GM11168 (cell line): ENCODE measurements around the gene PARP8.

ENCODE experiments used
- in situ Hi-C: fragments of 300-500 bp; cut with MboI; formaldehyde crosslinking; loops from one replicate; pipeline ENCODE4 v1.12.0; 2022; ENCODE audit warnings: low sequenced_read_pairs; ENCODE audit not compliant: unreplicated experiment

The PARP8 gene

DNA sequence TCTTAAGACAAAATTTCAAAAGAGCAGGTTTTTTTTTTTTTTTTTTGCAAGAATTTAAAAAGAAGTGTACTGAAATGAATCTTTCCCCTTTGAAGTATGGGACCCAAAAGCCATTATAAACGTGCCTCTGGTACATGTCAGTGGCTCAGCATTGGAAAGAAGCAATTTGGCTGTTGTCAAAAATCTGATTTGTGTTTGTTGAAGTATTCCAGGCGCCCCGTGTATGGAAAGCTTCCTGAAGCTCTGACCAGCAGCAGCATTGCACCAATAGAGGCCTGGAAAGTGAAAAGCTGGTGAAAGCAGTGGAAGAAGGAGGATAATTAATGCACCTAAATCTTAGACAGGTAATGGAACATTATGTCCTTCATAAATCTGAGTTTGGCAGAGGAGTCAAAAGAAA is 215.0 kb downstream of the PARP8 start:
- in situ Hi-C loops: no loop called here

DNA sequence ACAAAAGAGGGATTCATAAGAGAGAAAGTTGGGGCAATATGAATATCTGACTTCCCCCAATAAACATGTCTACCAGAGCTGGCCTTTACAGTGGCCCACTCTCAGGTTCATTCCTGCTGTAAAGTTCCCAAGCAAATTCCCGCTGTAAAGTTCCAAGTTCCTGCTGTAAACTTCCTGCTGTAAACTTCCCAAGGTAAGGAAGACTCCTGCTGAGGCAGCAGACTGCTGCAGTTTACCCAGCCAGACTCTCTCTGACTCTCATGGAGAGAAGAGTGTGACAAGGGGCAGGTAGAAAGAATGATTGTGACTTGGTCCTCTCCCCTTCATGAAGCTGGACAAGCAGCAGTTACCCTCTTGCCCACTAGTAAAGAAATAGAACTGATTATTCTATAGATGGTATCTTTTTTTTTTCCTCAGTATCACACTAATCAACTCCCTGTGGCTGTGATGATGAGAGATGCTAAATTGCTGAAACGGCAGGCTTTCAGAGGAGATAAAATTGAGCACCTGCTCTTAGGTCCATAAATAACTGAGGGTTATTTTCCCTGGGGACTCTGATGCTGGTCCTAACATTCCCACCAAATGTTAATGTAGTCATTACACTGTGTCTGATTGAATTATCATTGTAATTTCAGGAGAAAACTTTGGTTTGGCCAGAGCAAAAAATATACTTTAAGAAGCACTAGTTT is 220.4 kb downstream of the PARP8 start:
- in situ Hi-C loops: no loop called here

DNA sequence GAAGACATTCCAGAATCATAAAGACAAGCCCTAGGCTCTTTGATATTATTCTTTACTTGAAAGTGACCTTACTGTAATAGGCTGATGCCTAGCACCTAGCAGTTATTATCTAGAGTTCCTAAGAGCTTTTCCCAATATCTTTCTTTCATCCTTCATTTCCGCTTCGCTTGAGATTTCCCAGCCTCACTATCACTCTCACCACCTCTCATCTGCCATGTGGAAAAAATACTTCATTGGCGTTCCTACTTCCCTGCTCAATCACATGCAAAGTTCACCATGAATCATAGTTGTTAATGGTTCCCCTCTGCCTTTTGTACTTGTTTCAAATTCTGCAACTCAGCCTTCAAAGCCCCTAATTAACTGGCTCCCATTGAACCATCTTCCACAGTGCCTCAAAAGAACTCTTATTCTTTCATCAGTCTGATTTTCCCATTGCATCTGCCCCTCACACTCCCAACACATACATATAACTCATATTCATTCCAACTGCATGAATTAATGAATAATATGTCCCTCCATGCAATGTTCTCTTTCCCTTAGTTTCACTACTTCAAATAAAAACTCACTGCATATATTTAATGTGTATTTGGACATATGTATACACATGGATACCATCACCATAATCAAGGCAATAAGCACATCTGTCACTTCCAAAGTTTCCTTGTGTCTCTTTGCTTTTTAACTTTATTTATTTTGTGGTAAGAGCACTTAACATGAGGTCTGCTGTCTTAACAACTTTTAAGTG is 221.6 kb downstream of the PARP8 start:
- in situ Hi-C loops: no loop called here

- in situ Hi-C loops: no loop called here
Measured at GRCh38 chr5:50888751-50889150, 222.3 kb downstream of the PARP8 start.

DNA sequence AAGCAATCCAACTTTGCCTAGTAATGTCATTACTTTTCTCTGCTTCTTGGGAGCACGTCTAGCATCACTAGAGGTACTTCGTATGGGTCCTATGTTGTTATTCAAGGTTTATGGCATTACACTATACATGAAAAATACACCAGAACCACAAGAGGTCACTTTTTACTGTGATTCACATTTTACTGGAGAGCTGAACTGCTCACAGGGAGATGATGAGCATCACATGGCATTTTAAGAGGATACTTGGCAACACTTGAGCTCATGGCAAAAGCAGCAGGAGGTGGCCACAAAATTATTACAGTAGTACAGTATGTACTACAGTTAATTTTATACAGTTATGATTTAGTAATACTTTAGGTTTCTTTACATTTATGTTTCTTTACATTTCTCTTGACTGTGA is 223.4 kb downstream of the PARP8 start:
- in situ Hi-C loops: no loop called here
